Suppressor macrophage treated with lipopolysaccharide for 1 hour (primary cell): ENCODE measurements around the gene TAF8.
"Not testable (repeated sequence)": the region's sequence is repeated elsewhere in the genome, so short reads cannot be mapped to it uniquely, and the experiment has no call there.

Experiments
- DNase-seq, 3 donors: peaks; one replicate each; pipeline ENCODE4 v3.0.0-alpha.2; 2020 to 2022

Gene TAF8, protein sequence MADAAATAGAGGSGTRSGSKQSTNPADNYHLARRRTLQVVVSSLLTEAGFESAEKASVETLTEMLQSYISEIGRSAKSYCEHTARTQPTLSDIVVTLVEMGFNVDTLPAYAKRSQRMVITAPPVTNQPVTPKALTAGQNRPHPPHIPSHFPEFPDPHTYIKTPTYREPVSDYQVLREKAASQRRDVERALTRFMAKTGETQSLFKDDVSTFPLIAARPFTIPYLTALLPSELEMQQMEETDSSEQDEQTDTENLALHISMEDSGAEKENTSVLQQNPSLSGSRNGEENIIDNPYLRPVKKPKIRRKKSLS

DNA sequence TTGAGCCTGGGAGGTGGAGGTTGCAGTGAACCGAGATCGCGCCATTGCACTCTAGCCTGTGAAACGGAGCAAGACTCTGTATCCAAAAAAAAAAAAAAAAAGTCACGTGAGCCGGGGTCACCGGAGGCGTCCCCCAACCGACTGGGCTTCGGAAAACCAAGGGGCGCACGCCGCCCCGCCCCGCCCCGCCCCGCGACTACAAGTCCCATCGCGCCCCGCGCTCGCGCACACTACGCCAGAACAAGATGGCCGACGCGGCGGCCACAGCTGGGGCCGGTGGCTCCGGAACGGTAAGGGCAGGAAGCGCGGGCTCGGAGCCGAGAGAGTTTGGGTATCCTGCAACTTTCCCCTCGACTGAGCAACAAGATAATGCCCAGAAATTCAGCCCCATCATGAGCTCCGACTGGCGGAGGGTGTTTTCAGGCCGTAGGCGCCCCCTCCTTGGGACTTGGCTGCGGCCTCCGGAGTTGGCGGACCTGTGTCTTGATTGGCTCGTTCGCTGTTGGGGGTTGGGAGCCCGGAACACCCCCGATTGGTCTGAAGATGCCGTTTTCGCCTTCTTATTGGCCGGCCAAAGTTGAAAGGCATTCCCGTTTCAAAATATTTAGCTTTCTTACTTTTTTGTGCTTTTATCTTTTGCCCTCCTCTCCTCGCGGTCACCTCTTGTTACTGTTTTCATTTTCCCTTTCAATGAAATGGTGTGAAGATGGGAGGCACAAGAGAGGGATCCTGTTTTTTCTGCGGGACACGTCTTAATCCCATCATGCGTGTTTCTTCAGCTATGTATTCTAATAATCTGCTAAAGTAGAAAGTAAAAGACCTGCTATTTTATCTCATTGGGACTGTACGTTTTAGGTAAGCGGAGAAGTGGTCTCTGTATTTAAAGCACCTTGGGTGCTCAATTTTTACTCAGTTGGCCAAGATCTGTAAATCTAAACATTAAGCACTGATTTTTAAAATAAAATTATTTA, at the start of gene TAF8:
Gene TAF8, plus strand, starts transcription at position 228 of the 971 bp plus-strand sequence. Its CDS starts 18 bp downstream, at position 246.
- DNase-seq = peak; percentile 93 to 96 (median 94)

DNA sequence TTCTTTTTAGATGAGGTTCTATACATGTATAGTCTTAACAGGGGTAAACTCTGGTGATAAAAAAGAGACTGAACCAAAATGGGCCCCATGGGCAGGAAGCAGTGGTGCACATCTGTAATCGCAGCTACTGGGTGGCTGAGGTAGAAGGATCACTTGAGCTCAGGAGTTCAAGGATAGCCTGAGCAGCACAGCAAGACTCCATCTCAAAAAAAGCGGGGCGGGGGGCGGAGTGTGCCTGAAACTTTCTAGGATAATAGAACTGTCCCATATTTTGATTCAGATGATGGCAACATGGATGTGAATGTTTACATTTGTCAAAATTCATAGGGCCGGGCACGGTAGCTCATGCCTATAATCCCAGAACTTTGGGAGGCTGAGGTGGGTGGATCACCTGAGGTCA, 48.8 kb upstream of the TAF8 start:
- no peak for DNase-seq

DNA sequence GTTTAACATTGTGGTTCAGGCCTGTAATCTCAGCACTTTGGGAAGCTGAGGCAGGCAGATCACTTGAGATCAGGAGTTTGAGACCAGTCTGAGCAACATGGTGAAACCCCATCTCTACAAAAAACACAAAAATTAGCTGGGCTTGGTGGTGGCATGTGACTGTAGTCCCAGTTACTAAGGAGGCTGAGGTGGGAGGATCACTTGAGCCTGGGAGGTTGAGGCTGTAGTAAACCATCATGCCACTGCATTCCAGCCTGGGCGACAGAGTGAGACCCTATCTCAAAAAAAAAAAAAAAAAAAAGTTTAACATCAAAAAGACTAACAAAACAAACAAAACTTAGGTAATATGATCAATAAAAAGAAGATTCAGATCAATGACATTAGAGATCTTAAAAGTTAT, 46.7 kb upstream of the TAF8 start:
- DNase-seq = not testable (repeated sequence)

DNA sequence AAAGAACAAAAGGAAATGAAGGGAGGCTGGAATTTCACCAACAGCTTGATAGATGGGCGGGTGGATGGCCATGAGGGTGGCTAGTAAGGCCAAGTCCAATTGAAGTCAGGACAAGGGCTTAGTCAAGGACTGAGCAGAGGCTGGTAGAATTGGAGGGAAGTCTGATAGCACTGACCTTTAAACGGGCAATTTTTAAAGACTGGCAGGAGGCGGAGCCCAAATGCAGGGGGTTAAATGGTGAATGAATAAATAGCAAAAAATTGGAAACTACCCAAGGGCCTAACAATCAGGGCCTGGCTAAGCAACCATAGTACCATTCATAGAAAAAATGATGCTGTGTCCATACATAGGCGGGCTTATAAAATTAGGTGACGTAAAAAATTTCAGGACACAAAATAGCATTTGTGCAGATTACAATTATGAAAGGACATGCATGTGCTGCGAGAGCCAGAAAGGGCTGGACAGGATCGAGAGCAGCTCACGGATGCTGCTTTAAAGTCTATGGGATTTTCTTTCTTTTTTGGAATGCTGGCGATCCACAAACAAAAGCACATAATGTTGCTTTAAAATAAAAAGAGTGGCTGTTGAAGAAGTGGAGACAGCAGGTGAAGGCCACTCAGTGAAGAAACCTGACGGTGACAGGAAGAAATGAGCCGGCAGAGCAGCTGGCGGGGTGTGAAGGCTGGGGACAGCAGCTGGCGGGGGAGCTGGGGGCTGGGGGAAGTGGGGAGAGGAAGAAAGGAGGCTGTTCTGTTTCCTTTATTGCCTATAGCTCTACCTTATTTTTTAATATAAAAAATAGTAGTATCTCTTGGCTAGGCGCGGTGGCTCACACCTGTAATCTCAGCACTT, 42.8 kb upstream of the TAF8 start:
- no peak for DNase-seq

DNA sequence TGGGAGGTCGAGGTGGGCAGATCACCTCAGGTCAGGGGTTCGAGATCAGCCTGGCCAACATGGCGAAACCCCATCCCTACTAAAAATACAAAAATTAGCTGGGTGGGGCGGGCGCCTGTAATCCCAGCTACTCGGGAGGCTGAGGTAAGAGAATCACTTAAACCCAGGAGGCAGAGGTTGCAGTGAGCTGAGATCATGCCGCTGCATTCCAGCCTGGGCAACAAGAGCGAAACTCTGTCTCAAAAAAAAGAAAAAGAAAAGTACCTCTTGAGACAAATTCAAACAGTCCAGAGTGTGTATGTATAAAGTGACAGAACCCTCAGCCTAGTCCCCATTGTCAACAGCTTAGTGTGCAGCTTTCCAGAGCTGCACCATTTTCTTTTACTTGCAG, 42.2 kb upstream of the TAF8 start:
- not testable (repeated sequence) for DNase-seq

DNA sequence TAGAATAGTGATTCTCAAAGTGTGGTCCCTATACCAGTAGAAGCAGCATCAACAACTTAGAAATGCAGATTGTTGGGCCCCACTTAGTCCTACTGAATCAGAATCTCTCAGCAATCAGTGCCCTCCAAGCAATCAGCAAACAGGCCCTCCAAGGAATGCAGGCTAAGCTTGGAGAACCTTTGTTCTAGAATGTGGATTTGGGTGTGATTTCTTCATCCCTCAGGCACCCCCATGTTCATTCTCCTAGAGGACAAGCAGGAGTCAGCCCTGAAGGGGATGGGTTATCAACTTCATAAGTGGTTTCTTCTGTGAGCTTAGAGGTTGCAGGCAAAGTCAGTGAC, 40.5 kb upstream of the TAF8 start:
- no peak for DNase-seq

DNA sequence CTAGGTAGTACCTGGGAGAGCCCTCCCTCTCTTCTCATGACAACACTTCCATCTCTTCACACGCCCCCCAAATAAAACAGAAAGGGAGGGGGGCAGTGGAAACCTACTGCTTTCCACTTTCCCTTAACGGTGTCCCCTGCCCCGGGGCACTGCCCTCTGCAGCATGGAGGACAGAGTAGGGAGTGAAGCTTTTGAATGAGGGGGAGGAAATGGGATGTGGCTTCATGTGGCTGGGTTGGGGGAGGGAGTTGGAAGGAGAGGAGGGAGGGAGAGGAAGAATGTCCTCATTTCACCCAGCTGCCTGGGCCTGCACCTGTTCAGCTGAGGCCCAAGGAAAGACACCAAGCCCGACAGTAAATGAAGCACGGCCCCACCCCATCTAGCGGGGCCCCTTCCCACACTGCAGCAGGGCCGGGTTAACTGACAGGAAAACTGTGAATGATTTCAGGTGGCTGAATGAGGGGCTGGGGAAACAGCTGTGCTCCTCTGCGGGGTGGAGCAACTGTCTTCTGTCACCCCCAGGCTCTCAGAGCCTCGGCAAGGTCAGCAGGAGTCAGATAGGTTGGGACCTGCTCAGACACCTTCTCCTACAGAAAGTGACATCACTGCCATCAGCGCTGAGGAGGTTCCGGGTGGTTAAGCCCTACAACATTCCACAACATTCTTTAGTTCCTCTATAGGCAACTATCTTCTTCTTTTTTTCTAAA, 40.0 kb upstream of the TAF8 start:
- peak; percentile 55 to 74 (median 68) for DNase-seq

DNA sequence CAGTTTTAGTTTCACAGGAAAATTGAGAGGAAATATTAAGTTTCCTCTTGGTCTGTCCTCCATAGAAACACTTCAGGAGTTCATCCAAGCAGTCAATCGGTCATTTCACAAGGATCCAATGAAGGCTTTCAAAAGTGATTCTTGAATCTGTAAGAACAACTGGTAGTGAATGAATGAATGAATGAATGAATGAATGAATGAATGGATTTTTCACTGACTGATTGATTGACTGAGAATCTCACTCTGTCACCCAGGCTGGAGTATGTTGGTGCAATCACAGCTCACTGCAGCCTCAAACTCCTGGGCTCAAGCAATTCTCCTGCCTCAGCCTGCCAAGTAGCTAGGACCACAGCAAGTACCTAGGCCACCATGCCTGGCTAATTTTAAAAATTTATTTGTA, 39.4 kb upstream of the TAF8 start:
- DNase-seq = no peak

DNA sequence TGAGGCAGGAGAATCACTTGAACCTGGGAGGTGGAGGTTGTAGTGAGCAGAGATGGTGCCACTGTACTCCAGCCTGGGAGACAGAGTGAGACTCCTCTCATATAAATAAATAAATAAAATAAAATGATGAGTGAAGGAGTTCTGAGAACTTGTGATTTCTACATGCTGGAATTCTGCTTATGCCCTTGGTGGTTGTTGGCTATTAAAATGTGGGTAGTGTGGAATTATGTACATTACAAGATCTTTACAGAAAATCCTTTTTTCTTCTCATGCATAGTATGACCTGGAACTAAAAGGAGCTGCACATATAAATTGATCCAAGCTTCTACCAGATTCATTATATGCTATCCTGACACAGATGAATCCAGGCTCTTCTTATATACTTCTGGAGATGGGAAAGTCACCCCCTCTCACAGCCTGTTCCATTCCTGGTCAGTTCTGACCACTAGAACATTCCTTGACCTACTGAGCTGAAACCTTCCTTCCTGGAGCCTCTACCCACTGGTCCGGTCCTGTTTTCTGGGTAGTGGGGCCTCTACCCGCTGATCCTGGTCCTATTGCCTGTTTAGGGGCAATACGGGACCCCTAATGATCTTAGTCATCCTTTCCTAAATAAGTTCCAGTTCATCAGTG, 37.7 kb upstream of the TAF8 start:
- DNase-seq = no peak

DNA sequence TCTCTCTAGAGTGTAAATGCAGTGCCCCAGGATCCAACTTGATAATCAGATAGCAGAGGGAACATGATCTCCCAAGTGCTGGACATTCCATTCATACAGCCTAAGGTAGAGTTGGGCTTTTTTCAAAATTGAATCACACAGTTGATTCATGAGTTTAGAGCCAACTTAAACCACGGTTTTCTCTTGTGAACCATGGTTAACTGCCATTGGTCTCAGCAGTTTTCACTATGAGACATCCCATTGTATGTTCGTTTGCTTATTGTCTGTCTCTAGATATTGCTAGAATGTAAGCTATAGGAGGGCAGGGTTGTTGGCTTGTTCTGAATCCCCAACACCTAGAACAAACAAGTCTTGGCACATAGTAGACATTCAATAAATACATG, 37.2 kb upstream of the TAF8 start:
- DNase-seq = no peak

DNA sequence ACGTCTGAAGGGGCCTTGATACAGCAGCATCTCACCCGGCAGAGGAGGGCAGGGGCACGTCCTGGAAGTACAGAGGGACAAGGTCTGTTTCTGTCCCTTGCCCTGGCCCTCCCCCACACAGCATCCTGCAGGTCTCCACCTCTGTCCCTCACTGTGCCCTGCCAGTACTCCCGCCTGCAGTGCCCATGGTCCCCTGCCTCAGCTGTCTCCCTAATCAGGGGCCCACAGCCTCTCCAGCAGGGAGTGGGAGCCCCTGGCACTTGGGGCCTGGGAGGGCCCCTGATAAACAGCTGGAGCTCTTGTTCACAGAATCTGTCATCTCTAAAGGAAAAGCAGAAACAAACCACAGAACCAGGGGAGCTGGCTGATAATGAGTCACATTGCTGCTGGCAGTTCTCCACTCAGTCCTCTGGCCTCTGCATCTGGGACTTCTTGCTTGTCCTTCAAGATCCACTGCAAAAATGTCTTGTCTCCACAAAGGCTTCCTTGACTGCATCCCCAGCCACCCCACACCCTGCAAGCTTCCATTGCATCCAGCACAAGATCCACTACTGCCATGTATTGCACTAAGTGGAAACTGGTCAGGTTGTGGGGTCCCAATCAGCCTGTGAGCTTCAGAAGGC, 33.2 kb upstream of the TAF8 start:
- peak; percentile 77 to 80 (median 80) for DNase-seq

DNA sequence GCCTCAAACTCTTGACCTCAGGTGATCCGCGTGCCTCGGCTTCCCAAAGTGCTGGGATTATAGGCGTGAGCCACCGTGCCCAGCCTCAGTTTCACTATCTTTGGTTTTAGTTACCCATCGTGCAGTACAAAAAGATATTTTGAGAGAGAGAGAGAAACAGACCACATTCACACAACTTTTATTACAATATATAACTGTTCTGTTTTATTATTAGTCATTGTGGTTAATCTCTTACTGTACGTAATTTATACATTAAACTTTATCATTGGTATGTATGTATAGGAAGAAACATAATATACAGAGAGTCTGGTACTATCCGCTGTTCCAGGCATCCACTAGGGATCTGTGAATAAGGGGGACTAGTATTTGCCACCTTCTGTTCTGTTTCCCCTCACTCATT, 29.4 kb upstream of the TAF8 start:
- no peak for DNase-seq

DNA sequence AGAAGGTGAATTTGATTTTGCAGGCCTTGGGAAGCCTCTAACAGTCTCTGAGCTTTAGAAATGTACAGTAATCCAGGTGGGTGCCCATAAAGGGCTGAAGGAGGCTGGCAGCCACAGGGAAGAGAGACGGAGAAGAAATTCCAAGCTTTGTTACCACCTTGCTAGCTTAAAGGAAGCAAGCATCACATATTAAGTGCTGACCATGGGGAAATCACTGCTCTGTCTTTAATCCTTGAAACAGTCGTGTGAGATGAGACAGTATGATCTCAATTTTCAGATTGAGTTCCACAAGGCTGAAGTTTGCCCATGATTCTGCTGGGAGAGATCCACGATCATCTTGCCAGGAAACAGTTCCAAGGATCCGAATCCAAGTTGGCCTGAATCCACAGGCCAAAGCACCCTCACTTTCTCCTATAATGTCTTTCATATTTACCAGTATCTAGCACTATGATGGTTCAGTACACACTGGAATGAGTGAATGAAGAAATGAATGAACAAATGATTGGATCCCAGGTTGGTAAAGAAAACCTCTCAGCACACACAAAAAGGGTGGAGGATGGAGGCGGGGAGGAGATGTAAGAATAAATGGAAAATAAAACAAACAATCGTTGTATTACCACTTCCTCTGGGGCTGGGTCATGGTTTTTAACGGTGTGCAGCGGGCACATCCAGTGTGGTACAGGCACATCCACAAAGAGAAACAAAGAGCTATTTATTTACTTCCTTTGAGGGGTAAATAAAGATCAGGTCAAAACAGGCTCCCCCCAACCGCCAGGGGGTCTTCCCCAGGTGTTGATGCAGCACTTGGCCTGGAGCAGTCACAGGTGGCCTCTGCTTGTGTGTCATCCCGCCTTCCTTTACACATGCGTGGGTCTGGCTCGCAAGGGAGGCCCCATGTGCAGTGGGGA, 28.2 kb upstream of the TAF8 start:
- DNase-seq = no peak

DNA sequence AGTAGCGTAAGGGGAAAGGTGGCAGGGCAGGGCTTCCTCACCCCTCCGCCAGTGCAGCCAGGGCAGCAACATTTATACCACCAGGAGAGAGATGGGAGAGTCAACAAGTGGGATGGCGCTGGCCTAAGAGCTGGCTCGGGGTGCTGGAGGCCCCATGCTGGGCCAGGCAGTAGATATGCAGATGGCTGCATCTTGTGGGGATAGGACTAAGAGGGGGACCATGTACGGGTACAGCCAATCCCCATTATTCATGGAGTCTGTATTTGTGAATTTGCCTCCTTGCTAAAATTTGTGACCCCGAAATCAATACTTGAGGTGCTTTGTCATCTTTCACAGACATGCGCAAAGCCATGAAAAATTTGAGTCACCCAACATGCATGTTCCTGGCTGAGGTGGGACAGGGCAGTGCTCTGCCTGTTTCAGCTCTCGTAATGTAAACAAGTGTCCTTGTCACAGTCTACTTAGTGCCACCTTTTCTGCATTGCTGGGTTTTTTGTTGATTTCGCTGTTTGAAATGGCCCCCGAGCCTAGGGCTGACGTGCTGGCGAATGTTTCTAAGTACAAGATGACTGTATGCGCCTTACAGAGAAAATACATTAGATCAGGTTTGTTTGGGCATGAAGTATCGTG, 27.5 kb upstream of the TAF8 start:
- no peak for DNase-seq

DNA sequence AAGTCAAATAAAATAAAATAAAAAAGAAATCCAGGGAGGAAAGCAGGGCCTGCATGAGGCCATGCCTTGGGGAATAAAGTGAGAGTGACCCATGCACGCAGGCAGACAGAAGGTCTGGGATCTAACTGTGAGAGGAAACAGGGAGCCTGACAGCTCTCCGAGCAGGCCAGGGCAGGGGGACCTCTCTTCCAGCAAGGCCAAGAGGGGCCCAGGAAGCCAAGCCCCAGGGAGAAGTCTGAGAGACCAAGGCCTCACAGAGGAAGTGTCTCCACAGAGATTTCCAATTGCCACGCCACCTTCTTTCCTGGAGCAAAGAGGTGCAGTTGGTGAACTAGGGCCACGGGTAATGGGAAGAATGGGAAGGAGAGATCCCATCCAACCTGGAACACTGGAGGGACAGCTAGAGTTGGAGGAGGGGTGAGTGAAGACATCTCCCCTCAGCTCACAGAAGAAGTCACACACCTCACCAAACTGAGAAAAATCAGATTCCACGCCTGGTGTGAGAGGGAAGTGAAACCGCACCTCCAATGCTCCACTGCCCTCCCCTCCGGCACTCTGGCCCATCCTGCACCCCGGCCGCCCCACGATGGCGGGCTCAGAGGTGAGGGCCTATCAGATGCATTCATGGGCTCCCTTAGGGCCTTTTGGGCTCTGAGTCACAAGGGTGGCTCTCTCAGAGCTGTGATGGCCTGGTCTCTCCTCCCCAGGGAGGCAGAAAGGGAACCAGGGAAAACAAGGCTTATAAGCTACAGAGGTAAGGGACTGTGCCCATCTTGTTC, 25.1 kb upstream of the TAF8 start:
- peak; percentile 17 to 48 (median 40) for DNase-seq

DNA sequence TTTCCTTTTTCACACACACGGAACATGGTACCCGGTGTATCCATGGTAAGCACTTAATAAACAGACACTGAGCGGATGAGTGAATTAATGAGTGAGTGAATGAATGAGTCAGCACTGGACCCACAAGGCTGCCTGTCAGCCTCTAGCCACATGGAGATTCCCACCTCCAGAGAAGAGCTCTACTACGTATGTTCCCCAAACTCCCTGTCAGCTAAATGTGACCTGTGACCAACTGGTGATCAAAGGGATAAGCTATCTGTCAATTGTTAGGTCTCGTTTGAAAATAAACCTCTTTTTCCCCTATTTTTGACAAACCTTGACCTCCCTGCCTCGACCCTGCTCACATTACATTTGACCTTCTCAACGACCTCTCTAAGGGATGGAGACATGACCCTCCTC, 24.5 kb upstream of the TAF8 start:
- DNase-seq = peak; percentile 31 to 81 (median 67)

DNA sequence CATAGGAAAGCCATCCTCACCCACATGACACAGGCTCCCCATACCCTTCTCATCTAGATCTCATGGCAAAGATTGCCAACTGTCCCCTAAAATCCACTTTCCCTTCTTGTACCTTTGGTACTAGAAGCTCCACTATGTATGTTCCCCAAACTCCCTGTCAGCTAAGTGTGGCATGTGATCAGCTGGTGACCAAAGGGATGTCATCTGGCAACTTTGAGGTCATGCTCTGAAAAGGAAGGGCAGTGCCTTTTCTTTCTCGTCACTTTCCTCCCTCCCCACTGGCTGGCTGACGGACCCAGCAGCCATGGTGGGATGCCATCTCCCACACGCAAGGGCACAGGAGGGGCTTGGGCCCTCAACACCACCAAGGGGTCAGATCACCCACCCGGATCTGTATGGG, 23.8 kb upstream of the TAF8 start:
- peak; percentile 81 to 86 (median 83) for DNase-seq

DNA sequence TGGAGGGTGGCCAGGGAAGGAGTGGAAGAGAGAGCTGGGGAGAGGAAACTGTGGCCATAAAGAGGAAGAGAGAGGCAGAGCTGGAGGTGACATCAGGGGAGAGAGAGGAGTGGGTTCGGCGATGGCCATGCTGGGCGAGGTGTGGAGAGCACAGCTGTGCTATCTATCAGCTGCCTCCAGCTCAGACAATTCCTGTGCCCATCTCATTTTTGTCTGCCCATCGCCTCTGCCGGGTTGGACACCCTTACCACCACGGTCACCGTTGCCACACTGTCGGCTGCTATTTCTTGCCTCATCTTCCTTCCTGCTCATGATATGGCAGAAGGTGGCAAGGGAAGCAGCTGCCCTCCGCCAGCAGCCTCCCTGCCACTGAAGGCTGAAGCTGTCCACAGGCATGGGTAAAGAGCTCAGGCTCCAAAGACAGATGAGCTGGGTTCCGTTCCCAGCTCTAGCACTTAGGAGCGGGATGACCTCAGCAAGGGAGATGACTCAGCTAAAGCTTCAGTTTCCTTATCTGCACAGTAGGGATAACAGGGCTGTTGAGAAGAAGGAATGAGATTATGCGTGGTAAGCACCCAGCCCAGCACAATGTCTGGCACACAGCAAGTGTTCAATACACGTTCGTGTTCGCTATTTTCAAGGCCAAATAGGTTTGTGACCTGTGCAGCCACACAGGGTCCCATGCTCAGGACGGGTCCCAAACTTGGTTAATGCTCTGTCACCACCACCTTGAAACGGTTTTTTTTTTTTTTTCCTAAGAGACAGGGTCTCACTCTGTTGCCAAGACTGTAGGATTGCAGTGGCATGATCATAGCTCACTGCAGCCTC, 21.9 kb upstream of the TAF8 start:
- peak; percentile 89 to 94 (median 94) for DNase-seq
